ENCODE data around the gene CDK16.

DNA sequence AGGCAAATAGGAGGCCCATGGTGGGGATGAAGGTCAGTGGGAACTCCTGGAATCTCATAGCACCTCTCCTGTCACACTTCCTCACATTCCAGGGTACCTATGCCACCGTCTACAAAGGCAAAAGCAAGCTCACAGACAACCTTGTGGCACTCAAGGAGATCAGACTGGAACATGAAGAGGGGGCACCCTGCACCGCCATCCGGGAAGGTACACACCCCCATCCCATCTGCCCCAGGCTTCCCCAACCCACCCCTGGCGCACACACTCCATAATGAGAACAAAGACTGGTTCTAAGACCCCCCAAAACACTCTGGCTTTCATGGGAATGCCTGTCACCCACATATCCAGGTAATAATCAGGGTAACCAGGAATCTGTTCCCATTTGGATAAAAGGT lies 6.4 kb downstream of the CDK16 start:
- TF ChIP-seq, protein P1, sequence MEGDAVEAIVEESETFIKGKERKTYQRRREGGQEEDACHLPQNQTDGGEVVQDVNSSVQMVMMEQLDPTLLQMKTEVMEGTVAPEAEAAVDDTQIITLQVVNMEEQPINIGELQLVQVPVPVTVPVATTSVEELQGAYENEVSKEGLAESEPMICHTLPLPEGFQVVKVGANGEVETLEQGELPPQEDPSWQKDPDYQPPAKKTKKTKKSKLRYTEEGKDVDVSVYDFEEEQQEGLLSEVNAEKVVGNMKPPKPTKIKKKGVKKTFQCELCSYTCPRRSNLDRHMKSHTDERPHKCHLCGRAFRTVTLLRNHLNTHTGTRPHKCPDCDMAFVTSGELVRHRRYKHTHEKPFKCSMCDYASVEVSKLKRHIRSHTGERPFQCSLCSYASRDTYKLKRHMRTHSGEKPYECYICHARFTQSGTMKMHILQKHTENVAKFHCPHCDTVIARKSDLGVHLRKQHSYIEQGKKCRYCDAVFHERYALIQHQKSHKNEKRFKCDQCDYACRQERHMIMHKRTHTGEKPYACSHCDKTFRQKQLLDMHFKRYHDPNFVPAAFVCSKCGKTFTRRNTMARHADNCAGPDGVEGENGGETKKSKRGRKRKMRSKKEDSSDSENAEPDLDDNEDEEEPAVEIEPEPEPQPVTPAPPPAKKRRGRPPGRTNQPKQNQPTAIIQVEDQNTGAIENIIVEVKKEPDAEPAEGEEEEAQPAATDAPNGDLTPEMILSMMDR (conservative IDR thresholded peaks at IDR 0.05) = no peak
- no peak for TF ChIP-seq ZFX (IDR thresholded peaks at IDR 0.05)
